ENCODE data around the gene ENC1.

The ENC1 gene

DNA sequence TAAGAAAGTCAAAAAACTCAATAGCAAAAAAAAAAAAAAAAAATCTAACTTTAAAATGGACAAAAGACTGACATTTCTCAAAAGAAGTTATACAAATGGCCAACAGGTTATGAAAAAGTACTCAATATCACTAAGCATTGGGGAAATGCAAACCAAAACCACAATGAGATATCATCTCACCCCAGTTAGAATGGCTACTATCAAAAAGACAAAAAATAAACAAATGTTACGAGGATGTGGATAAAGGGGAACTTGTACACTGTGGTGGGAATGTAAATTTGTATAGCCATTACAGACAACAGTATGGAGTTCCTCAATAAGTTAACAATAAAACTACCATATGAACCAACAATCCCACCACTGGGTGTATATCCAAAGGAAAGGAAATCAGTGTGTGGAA lies 37.2 kb downstream of the ENC1 start:
- DNase-seq, result no peak

DNA sequence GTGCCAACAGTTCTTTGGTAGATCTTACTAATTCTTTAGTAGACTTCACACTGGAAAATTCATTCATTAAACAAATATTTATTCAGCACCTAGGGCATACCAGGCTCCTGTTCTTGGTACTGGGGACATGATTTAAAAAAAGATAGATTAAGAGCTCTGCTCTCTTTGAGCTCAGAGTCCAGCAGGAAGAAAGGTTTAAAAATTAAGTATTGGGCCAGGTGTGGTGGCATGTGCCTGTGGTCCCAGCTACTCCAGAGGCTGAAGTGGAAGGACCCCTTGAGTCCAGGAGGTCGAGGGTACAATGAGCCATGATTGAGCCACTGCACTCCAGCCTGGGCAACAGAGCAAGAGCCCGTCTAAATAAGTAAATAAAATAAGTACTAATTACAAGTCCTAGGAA lies 41.4 kb downstream of the ENC1 start:
- DNase-seq, result no peak

DNA sequence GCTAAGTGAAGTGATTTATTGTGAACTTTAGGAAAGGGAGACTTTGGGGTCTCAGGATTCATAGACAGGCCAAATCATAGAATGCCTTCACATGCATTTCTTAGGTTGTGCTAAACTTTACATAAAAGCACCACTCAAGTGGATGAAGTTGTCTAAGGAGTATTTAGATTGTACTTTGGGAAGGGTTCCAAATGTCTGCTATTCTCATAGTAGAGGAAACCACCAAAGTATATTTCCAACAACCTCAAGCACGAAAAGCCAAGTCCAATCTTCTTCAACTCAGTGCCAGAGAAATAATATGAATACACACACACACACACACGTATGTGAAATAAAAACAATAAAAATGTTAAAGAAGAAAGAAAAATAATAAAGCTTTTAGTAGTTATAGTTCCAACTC lies 41.8 kb downstream of the ENC1 start:
- DNase-seq, result no peak

DNA sequence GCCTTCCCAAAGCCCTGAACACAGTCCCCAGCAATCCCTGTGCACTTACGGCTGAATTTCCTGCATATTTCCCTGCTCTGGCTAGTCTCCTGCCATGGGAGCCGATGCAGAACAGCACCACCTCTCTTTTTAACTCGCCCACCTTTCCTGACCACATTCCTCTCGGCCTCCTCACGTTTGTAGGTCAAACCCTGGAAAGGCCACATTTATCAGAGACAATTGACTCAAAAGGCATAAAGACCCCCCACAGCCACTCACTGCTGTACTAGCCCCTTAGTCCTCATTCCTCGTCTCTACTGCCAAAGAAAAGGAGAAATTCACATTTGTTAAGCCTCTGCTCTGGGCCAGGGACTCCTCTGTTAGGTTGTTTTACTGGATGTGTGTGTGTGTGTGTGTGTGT lies 43.6 kb downstream of the ENC1 start:
- DNase-seq, result no peak

DNA sequence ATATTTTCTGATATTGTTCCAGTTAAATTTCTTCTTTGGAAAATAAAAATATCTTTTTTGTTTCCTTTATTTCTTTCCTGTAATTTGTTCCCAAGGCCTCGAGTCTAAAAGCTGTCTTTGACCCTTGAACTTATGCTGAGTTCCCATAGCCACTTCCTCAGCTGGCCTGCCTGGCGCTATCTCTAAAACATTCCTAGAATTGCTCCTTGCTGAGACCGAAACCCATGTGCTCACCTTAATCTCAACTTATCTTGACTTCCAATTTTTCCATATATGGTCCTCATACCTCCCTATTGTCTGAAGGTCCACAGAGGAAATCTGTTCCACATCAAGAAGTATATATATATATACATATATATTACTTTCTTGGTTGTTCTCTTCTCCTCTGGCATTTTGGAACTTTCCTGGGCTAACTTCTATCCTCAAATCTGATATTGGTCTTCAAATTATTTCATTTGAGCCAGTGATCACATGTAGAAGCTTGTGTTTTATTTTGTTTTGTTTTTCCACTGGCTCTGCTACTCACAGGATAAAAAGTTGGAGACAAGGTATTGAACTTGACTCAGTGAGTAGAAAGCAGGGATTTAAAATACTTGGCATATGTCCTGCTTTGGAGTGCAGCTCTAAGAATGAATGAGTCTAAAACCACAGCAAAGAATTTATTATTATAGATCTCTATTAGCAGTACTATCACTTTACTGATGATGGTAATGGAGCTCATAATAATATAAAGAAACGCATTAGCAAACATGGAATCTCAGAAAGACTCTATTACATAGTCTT lies 45.2 kb downstream of the ENC1 start:
- DNase-seq, result no peak

DNA sequence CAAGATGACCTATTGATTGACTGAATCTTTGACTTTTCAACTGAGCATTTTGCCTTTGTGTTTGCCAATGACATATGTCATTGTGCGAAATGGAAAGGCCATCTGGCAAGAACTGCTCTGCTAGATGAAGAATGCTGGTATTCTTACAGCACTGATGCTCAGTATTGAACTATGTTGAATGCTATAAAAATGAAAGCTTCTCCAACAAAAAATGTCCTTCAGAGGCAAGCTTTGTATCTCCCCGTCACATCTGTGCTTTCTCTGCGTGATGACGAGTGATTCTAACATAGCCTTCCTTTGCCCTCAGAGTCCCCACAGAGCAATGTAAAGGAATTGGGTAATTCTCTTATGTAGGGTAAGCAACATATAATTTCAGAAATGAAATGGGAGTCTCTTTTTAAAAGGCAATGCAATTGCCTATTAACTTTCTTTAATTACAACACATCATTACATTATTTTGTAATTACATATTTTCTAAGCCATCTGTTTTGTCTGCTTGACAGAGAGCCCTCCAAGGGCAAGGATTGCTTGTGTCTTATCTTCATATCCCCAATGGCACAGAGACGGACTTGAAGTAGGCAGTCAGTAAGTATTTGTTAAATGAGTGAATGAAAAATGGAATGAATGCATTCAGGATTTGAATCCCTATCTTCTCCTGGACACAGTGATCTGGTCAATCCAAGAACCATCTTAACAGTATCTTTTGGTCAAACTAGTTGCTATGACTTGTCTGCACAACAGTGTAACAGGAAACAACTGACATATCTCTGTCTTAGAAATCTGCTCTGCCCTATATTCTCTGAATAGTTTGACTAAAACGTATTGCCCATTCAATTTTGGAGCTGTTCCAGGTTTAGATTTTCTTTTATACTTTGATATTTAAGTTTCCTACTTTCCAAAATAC lies 46.1 kb downstream of the ENC1 start:
- no peak for DNase-seq

DNA sequence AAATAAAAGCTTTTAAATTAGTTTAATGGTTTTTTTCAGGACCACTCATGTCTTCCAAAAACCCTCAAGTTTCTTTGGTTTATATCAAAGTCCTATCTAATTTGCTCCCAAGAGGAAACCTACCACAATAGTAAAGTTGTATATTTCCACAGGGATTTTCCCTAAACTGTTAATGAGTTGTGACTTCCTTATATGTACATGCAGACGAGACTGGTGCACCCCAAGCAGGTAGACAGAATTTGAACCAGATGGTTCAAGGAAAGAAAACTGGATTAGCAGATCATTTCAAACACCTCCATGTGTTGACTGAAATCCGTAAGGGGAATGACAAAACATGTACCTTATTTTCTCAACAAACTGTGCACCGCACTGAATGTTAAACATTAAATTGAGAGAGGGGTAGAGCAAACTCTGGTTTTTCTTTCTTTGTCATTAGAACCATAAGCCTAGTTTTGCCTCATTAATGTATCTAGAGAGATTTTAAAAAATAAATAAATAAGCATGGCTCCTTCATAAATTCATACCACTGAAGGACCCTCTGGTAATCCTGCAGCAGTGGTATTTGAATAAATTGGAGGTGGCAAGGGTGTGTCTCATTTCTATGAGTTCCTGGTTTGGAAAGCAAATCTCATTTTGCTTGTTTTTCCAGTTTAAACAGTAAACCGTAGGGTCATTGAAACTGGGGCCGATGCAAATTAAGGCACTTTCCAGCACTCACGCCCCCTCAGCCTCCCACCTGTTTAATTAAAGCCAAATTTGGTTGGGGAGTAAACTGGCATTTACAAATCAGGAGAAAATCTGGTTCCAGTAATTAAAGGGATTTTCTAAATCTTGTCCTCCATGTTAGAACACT lies 51.1 kb downstream of the ENC1 start:
- no peak for DNase-seq

DNA sequence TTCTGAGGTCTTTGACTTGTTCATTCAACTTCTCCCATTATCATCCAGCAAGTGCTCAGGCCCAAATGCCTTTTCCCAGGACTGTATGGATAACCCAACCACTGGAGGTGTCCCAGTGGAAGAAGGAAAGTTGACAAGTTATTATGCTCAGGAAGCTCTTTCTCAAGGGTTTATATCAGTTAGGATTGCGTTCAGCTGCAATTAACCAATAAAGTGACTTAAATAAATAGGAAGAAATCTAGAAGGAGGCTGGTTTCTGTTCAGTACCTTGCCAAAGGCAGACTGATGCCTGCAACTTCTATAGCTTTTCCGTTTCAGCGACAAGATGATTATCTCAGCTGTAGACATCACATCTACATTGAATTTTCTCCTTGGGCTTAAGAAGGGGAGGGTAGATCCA lies 52.1 kb downstream of the ENC1 start:
- no peak for DNase-seq

DNA sequence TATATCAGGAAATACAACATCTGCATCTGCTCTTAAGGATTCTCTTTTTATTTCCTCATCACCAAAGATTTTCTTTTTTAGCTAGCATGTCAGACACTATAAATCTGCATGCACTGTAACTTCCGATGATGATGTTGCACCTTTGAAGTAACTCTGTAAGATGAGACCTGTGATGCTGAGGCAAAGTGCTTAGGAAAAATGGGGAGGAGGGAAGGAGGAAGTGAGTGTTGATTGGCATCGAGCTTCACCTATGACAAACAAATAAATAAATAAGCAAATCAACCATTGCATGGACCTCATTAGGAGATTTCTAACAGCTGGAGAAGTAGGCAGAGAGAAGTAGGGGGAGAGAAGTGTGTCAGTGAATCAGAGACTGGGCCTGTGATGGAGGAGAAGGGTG lies 52.6 kb downstream of the ENC1 start:
- DNase-seq, result no peak

DNA sequence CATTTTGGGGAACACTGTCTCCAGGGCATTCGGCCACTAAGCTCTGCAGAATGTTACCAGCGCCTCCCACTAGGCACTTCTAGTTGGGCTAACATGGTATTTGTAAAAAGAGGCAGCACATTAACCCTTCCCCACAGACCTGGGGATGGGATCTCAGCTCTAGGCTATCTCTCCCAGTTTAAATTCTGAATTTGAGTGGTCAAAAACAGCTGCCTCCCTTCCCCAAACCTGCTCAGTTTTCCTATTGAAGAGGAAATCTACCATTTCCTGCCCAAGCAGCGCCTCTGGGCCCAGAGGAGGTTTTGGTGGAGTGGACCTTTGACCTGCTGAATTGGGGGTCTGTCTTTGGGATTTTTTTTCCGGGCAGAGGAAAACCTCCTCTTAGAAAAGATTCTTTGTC lies 53.2 kb downstream of the ENC1 start:
- DNase-seq, result no peak

DNA sequence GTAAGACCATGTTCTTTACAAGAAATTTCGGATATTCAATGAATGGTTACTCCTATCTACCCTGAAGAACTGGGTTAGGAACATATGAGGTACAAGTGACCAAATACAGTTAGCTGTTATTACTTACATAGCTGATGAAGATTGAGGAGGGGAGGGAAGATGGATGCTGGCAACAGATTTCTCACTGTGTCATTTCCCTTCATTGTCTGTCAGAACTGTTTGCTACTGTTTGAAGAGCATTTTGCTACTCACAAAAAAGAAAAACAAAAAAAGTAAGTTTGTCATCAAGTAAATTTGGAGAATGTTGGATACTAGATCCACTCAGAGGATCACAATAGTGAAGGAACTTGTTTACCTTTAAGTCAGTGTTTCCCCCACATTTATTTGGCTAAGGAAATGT lies 53.7 kb downstream of the ENC1 start:
- DNase-seq, result no peak

DNA sequence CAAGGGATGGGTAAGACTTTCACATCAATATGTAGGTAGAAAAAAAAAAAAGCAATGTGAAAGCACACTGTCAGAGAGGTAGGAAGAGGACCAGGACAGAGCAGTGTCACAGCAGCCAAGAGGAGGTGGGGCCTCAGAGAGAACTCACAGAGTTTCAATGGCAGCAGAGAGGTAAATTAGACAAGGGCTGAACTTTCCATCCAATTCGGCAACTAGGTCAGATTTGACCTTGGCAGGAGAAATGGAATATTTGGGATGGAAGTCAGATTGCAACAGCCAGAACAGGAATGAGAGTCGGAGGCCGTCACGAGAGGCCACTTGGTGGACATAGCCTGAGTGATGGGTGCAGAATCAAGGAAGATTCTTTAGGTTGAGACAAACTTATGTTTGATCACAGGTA lies 57.7 kb downstream of the ENC1 start:
- no peak for DNase-seq

DNA sequence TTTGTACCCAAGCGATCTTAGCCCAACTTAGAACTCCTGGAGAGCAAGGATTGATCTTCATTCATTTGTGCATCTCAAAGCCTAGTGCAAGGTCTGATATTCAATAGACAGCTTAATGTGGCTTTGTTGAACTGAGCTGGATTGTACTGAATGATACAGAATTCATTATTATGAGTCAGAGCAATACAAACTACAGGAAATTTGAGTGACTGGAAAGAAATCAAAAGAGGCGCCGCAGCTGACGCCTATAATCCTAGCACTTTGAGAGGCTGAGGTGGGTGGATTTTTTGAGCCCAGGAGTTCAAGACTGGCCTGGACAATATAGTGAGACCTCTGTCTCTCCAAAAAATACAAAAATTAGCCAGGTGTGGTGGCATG lies 58.6 kb downstream of the ENC1 start:
- DNase-seq, result no peak

DNA sequence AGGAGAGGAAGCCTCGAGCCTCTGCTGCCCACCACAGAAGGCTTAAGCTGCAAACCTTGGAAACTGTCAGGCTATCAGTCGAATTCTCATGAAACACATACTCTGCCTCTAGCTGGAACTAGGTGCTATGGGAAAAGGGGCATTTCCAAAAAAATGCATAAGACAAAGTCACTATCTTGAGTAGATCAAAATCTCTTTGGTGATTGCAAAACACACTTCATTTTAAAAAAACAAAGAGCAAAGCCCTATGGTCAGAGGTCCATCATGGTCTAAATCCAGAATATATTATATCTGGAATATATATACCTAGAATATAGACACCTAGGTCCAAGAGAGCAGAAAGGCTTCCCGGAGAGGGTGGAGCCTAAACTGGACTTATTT lies 59.8 kb downstream of the ENC1 start:
- no peak for DNase-seq

DNA sequence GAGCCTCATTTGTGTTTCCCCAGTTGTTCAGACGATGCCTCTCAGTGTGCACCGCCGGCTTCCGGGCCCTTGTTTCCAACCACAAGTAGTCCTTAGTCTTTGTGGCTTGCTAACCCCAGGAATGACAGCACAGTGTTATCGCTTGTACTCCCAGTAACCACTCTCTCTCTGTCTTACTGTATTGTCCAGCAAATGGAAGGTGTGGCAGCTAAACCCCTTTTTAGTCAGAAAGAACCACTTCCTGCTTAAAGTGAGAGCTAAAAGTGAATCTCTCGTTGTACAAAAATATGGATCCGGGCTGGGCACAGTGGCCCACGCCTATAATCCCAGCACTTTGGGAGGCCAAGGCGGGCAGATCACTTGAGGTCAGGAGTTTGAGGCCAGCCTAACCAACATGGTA lies 61.3 kb downstream of the ENC1 start:
- no peak for DNase-seq

DNA sequence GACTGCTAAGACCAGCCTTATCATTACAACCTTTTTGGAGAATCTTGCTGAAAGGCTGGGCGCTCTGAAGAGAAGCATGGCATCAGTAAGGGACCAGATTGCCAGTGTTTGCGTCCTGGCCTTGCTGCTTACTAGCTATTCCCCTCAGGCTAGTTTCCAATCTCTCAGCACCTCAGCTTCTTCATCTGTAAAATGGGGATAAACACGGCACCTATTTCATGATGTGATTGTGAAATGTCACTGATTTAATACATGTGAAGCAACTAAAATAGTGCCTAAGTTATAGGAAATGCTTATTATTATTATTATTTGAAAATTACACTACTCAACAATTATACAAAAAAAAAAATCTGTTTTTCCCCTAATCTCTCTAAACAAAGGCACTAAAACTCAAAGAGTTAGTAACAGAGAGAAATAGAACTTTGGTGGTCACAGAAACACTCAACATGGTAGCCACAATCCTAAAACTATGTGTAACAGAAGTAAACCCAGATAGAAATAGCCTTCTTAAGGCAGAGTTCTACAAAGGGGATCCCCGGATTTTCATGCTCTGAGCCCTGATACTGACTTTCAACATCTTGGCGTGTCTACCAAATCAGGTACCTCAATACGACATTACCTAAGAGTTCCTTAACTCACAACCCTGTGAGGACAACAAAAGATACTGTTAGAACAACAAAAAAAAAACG lies 62.0 kb downstream of the ENC1 start:
- no peak for DNase-seq

Data from NCI-H146 (cell line).